Kidney epithelial cell (primary cell): Measurements from ENCODE around the gene MYL3. TPM values are rescaled to one million over a fixed set of nuclear protein-coding genes. Genes with fewer than 3 reads are reported as not detected.

Source experiments
- DNase-seq: peaks from one replicate; pipeline ENCODE4 v3.0.0-alpha.2; 2010; ENCODE audit warnings: low read depth
- H3K27me3 ChIP-seq: 2 replicates; pipeline ENCODE4 v1.6.0; 2011; ENCODE audit warnings: low read length; ENCODE audit not compliant: control insufficient read depth, insufficient read depth
- H3K36me3 ChIP-seq: 2 replicates; pipeline ENCODE4 v1.5.1; 2011; ENCODE audit warnings: low read length; ENCODE audit not compliant: control insufficient read depth, insufficient read depth
- H3K4me3 ChIP-seq: 2 replicates; pipeline ENCODE4 v1.5.1; 2011; ENCODE audit warnings: low read depth, mild to moderate bottlenecking, control low read depth, low read length
- CTCF ChIP-seq: IDR thresholded peaks from 2 replicates; pipeline ENCODE4 v1.5.1; 2011; ENCODE audit warnings: mild to moderate bottlenecking, moderate library complexity, low read length, control low read depth, inconsistent platforms; ENCODE audit not compliant: insufficient read depth, poor library complexity, severe bottlenecking
- total RNA-seq: library from RNA; depleted of rRNA; stranded (reverse); fragments of >200 nt; gene quantifications from 2 replicates; pipeline ENCODE4 v1.2.3, GENCODE V29; 2015

Gene MYL3
- total RNA-seq, 1 donor from 2014 or later = 0.54 TPM

GRCh38 chr3:46908294-46908985 is 45.2 kb upstream of the MYL3 start:
- Histone ChIP-seq H3K36me3 (no peaks in the 10 kb centered on the region), H3K4me3 (no peak overlapping the region), H3K27me3 (no peaks in the 10 kb centered on the region)
- TF ChIP-seq CTCF = no peak
- no peak for DNase-seq

GRCh38 chr3:46907960-46908293 is 44.7 kb upstream of the MYL3 start:
- H3K4me3 ChIP-seq = no peak overlapping the region
- DNase-seq = no peak
- H3K36me3 ChIP-seq = no peaks in the 10 kb centered on the region
- TF ChIP-seq CTCF = peak; percentile 2
- H3K27me3 ChIP-seq = no peaks in the 10 kb centered on the region

- H3K27me3 ChIP-seq = no peaks in the 10 kb centered on the region
- no peak for TF ChIP-seq CTCF
- no peaks in the 10 kb centered on the region for H3K36me3 ChIP-seq
- DNase-seq = no peak
- no peak overlapping the region for H3K4me3 ChIP-seq
These were observed 44.0 kb upstream of the MYL3 start for GRCh38 chr3:46907271-46907670.

GRCh38 chr3:46906471-46907058 is 43.3 kb upstream of the MYL3 start:
- TF ChIP-seq CTCF = no peak
- Histone ChIP-seq H3K36me3 (no peaks in the 10 kb centered on the region), H3K4me3 (no peak overlapping the region), H3K27me3 (no peaks in the 10 kb centered on the region)
- DNase-seq = no peak

GRCh38 chr3:46905661-46906451 is 42.6 kb upstream of the MYL3 start:
- no peak for TF ChIP-seq CTCF
- H3K36me3 ChIP-seq = no peaks in the 10 kb centered on the region
- no peak for DNase-seq
- no peaks in the 10 kb centered on the region for H3K27me3 ChIP-seq
- no peak overlapping the region for H3K4me3 ChIP-seq

GRCh38 chr3:46905213-46905560 is 41.9 kb upstream of the MYL3 start:
- H3K36me3 ChIP-seq = no peaks in the 10 kb centered on the region
- no peak overlapping the region for H3K4me3 ChIP-seq
- no peak for TF ChIP-seq CTCF
- DNase-seq = no peak
- H3K27me3 ChIP-seq = no peaks in the 10 kb centered on the region
